B cell (primary cell): ENCODE data around the gene COQ8A.

Experiments used
- CTCF ChIP-seq: fragments of 200-600 bp; IDR thresholded peaks from one replicate; pipeline ENCODE4 v1.8.0; 2022; ENCODE audit warnings: antibody characterized with exemption, mild to moderate bottlenecking
- EZH2 ChIP-seq: IDR thresholded peaks from 2 replicates; pipeline ENCODE4 v1.6.1; 2012; ENCODE audit warnings: borderline replicate concordance, low read depth, mild to moderate bottlenecking, moderate library complexity, low read length; ENCODE audit not compliant: insufficient read depth, poor library complexity, severe bottlenecking

GRCh38 chr1:226973898-226974543, 33.9 kb downstream of the COQ8A start:
- TF ChIP-seq CTCF (no peak), EZH2 (no peak)
